Activated T-cell treated with anti-CD3 and anti-CD28 coated beads for 48 hours (primary cell): ENCODE results near the gene RENBP.

Experiments used
- DNase-seq: peaks from one replicate; pipeline ENCODE4 v3.0.0-alpha.2; 2020; ENCODE audit warnings: low read depth

The RENBP gene

DNA sequence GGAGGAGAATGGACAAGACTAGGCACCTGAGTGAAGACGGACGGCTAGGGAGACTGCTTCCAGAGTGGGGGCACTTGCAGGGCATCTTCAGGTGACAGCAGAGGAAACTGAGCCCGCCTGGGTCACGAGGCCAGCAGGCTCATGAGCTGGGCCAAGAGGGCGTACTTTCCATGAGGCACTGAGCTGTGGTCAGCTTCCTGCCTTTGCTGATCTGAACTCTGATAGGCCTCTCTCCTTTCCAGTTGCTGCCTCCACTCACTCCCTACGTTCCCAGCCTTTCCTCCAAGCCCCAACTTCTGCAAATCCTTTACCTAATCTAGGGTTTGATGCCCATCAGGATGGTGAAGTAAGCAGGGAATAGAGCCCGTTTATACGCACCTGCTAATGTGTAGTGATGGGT lies 57.1 kb downstream of the RENBP start:
- DNase-seq = no peak

GRCh38 chrX:153886915-153887314 lies 57.5 kb downstream of the RENBP start:
- no peak for DNase-seq

DNA sequence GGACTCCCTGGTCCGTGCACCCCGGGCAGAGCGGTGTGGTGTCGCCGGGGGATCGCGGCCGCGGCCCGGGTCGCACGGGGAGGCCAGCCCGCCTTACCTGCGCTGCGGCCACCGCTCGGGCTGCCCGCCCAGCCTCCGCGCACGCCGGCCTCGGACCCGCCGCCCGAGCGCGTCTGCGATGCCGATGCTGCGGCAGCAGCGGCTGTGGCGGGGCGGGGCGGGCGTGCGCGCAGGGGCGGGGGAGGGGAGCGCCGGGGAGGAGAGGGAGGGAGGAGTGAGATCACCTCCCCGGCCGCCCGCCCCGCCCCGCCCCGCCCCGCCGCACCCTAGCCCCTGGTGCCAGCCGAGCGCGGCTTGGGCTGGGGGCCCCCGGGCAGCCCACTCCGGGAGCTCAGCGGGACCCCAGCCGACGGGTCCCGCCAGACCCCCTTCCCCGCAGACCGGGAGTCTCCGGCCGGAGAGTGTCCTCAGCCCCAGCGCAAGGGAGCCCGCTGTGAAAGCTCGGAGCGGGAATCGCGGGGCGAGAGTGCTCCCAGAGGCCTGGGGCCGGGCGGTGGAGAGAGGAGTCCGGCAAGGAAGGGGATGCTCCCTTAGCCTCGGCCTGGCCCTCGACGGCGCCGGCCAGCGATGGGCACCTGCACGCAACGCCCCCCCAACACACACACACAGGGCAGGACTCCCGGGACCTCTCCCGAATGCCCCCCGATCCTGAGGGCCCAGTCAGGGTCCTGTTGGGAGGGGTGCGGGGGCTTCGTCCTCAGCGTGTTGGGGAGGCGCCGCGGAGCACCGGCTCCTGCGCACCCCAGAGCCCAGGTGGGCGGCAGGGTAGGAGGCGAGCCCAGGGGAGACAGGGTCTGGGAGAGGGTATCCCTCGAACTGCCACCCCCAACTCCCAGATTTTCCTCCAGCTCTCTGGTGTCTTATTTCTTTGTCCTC lies 58.2 kb downstream of the RENBP start, which contains the start of gene L1CAM:
Gene L1CAM (minus strand): TSS at position 206 of the 936 bp plus-strand sequence. CDS start 10,337 bp downstream, outside the sequence.
- DNase-seq = no peak
